Measurements from ENCODE around the gene KLF7.

Gene KLF7

DNA sequence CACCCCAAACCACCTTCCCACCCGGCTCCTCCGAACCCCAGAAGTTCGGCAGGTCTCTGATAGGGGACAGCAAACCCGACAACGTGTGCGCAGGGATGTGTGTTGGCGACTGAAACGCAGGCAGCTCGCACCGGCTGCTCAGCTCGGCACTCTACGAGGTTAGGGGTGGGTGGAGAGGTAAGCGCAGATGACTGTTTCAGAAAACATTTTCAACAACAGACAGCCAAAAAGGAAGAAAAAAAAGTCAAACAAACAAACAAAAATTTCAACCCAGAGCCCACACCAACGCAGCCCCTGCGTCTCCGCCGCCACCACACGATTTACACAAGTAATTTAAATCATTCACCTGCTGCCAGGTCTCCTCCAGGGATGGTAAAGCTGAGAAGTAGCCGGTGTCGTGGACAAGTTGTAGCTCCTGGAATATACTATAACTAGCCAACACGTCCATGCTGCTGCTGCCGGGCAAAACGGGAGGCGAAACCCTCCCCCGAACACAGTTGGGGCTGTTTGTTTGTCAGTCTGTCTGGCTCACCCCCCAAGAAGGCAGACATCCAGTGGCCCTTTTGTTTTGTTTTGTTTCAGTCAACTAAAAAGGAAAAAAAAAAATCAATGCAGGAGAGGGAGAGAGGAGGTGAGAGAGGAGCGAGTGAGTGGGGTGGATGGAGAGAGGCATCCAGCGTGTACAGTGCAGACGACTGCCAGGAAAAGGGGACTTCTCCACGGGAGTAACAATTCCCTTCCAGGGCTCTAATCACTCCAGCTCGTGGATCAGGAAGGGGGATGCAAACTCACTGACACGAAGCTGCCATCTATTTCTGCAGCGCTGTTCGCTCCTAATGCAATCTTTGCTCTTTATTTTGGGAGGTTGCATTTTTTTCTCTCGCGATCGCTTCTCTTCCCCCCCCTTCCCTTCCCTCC is at the start of gene KLF7:
Gene KLF7, minus strand, starts transcription at position 828 of the 918 bp plus-strand sequence. Its CDS starts 380 bp downstream, at position 448.
- no peak for DNase-seq (ENCODE audit: low read depth)

DNA sequence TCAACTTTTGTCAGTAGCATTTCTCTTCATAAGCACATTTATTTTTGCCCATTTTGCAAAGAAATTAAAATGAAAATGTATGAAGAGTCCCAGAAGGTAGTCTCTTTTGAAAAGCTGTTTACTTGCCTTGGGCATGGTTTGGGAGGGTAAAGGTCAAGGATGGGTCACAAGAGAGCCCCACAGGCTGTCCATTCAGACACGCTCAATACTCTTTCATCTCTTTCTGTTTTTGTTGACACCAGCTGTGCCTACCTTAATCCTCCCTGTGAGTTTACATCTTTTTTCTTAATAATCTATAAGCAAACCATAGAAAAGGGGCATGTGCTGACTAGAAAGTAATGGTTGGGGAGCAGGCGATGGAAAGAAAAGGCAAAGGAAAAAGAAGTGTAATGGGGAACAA is 49.6 kb upstream of the KLF7 start:
- DNase-seq (ENCODE audit: low read depth) = no peak

DNA sequence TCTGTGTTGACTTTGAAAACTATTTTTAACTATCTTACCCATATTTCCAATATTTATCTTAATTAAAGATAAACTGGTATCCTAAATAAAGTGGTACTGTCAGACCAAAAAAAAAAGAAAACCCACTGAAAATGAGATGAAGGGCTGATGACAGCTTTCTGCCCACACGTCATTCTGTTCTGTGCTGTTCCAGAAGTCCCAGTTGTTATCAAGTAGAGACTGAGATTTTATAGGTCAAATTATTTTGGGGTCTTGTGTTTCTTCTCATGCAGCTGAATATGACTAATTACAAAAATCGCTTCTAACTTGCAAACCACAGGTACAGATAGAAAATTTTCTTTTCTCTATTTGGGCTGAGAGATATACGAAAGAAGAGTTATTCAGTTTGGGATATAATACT is 48.7 kb upstream of the KLF7 start:
- DNase-seq (ENCODE audit: low read depth) = no peak

DNA sequence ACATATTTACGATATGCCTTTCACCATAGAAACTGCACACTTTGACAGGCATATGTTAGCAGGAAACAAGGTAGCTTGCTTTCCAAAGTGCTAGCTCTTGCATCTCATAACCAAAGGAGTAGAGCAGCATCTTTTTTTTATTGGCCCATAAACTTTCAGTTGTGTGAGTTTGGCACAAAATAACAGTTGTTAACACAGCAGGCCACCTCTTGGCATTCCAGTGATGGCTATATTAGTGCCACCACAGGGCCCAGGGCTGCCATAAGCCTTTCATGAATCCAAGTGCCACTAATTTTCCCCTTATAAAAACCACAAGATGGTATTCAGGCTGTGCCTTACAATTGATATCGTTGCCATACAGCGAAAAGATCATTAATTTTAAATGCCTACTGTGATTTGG is 40.3 kb upstream of the KLF7 start:
- no peak for DNase-seq (ENCODE audit: low read depth)

DNA sequence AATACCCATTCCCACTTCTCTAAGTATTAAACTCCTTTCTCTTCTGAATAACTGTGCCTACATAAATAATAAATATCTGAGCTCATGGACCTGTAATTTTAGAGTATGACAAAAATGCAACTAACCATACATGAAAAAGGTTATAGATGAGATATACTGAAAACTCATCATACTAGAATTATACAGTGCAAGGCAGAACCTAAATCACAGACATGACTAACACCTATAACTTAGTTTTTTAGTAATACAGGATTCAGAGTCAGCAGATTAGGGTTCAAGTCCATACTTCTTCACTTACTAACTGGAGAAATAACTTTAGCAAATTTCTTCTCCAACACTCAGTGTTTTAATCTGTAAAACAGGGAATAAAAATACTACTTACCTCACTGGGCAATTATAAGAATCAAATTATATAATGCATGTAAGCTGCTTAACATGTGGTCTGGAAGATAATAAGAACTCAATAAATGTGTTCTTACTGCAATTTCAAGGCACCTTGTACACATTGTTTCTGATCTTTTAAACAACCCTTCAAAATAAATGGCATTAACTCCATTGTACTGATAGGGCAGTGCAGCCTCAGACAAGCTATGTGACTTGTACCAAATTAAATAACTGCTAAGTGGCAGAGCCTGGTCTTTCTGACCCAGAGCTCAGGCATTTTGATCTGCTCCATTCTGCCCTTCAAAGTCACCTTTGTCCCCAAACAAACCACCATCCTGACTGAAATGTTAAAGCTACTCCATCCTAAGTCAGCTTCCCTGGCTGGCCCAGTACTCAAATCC is 39.6 kb upstream of the KLF7 start:
- DNase-seq (ENCODE audit: low read depth) = no peak

DNA sequence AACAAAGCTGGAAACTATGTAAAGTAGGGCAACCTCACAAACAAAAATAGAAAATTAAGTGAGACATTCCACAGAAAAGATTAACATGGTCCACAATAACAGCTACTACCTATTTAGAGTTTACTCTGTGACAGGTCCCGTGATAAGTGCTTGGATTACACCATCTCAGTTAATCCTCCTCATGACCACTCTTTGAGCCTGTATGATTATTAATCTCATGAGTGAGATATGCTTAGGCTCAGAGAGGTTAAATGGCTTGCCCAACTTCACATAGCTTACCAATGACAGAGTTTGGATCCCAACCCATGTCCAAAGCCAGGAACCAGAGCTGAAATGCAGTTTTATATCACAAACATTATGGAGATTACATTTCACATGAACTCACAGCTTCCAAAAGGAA is 37.3 kb upstream of the KLF7 start:
- DNase-seq (ENCODE audit: low read depth) = no peak

DNA sequence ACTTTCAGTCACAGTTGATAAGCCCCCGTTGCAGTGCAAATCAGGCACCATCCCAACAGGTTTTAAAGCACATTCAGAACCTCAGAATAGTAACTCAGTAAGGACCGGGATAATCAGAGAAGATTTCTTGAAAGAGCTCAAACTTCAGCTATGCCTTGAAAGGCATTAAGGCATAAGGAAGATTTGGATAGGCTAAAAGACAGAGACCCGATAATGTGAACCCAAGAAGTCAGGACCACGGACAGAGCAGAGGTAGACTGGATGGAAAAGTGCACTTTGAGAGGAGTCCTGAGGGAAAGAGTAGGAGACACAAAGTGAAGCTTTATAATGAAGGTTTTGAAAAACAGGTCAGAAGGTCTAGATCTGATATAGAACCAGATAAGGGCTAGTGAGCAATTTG is 36.9 kb upstream of the KLF7 start:
- DNase-seq (ENCODE audit: low read depth) = no peak

DNA sequence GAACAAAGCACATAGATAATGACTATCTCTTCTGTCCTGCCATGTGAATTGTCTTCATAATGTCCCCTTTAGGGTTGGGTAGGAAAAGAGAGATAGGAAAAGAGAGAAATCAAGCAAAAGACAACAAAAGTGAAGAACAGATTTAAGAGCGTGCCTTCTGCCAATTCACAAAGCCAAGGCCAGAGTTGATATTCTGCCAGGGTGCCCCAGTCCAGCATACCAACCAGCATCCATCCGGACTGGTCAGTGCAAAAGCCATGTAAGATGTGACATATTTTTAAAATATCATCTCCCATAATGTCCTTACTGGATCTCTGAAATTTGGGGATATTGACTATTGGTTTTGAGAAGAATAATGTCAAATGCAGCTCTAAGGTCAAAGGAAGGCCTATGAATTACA is 35.7 kb upstream of the KLF7 start:
- no peak for DNase-seq (ENCODE audit: low read depth)

DNA sequence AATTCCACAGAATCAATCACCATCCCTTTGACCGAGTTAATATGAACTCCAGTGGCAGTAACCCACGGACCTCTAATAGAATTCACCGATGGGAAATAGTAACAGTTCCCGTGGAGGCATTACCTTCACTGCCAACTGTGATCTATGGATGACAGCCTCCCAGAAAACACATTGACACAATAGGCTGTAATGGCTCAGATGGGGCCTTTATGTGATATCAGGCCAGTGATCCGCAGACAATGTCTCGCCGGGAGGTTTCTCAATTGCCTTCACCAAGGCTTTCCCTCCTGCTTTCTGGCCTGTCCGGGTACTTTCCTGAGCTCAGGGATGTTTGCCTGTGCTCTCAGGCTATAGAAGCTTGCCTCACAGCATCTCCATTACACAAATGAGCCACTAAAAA is 34.4 kb upstream of the KLF7 start:
- DNase-seq (ENCODE audit: low read depth) = no peak

DNA sequence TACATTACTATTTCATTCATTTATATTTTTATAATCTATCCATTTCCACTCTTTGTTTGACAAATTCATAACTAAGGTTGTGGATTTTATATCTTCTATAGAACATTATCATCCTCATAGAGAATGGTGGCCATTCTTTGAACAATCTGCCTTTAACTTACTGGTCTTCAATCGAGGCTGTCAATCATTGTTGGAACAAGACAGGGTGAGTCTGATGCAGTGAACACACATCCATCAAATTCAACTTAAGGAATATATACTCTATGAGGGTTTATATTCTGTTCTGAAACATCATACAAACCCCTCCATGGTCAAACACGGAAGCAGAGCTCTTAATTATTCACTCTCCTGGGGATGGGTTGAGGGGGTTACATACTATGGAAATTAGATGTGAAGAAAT is 28.3 kb upstream of the KLF7 start:
- no peak for DNase-seq (ENCODE audit: low read depth)

DNA sequence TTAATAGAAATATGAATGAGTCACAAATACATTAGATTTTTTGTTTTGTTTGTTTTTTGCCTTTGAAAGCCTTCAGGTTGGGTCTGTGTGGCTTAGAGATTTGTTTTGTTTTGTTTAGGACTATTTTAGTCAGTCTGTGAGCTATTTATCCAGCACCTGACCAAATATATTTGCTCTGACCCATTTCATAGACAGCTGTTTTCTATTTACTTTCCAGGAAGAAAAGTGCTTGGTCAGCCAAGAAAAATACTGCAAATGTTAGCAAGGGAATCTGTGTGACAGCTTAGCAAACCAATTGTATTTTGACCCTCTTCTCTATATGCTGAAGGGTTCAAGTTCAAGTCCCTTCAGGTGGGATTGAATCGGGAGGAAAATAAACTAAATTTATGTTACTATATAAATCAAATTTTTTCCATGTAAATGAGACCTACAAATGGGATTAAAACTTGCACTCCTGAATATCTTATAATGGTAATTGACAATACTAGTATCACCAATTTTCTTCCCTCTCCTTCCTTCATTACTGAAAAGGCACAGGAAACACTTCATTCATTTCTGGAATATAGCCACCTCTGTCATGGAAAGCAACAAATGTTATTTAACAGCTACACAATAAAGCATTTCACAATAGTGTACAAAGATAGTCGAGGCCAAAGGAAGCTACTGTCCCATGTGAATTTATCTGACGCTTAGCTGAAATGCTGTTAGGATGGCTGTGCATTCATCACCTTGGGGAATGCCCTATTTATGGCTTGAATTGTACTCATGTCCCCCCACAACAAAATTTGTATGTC is 23.1 kb upstream of the KLF7 start:
- no peak for DNase-seq (ENCODE audit: low read depth)

DNA sequence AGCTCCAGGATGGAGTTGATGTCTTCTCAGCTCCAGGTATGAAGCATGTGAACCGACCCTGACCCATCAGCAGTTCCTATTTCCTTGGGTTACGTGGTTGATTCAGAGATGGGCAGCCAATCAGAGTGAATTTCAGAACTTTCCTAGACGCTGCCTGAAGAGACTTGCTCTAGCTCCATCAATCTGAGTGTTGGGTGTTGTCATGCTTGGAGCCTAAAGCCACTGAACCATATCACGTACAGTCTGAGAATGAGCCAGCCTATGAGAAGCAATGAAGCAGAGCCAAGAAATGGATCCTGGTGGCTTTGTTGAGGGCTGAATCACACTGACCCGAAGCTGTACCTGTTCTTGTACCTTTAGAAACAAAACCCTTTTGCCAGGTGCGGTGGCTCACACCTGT is 19.6 kb upstream of the KLF7 start:
- no peak for DNase-seq (ENCODE audit: low read depth)

DNA sequence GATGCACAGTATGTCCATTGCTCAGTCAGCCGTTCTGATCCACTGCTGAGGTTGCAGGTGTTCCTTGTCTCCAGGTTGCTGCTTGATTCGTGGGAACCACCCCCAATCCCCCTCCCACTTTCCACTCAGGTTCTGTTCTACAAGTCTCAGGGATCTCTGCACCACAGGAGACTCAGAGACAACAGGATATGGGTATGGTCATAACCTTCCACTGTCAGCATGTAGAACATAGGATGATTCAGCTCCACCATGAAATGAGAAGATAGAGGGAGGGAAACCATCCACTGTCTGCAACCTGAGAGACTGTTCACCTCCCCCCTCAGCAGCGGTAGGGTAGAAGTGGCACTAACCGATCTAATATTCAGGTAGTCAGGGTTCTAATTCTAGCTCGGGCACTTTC is 19.0 kb upstream of the KLF7 start:
- no peak for DNase-seq (ENCODE audit: low read depth)

DNA sequence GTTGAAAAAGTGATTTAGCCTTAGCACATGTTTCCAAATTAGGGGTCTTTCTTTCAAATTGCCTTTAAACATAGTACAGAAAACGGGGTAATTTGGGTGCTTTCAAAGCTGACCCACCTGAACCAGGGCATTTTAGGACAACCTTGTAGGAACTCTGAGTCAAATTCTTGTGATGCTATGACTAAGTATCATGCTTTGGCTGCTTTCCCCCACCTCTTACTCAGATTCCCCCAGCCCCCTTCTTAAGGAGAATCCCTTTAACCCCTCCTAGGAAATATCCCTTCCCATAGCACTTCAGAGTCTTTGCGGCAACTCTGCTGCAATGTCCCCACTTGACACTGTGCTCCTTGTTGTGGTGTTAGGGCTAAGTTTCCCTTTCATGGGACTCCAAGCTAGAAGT is 18.6 kb upstream of the KLF7 start:
- peak; percentile 65 for DNase-seq (ENCODE audit: low read depth)

DNA sequence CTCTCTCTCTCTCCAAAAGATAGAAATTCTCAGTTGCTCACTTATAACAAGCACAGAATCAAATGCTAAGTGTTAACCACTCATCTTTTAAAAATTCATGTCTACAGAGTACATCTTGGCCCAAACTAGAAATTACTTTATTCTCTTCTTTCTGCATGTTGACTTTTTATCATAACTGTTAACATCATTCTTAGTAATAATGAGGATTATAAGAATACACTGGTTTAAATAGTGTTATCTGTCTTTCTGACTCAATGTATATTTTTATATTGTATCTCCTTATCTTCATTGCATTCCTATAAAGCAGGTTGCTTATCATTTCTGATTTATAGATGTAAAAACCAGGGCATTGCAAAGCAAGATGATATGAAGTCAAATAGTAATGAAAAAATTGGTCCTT is 17.8 kb upstream of the KLF7 start:
- DNase-seq (ENCODE audit: low read depth) = no peak

DNA sequence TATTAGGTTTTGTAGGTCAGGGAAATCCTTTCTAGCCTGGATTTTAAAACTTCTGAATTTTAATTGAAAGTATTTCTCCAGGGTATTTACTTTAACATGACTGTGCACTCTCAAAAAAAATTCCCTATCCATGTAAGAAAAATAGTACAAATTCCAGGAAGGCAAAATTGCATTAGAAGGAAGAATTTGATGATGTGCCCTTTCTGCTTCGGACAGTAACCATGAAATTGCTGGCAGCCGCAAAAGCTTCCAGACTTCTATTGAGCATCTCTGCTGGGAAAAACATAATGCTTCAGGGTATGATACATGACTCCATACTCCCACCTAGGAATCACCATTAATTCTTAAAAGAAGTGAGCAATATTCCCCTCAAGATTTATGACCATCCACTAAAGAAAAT is 17.2 kb upstream of the KLF7 start:
- DNase-seq (ENCODE audit: low read depth) = peak; percentile 51

DNA sequence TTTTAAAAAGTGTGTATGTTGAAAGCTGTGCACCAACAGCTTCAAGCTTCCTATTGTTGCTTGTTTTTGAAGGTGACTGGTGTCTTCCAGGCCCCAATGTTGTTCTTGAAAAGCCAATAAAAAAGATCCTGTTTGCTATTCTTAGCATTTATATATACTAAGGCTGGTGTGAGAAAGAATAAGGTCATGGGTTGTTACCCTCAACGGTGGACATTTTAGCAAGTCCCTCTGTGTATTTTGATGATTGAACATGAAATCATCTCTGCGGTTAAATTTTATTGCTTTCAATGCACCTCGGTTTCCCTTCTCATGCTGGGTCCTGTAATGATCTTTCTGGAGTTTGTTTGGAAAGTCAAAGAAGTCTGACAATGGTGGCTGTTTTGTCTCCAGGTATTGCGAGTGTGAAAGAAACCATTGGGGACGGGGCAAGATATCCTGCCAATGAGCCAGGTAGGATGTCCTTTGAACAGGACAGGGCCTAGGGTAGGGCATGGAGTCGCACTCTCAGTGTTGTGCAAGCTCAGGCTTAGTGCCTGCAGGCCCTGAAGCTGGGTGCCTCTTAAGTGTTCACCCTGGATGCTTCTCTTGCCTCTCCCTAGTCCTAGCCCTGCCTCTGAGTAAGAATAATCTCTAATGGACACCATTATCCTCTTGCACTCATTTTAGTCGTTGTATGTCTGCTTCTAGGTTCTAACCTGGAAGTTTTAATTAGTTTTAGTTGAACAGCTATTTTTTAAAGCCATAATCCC is 16.0 kb upstream of the KLF7 start:
- DNase-seq (ENCODE audit: low read depth) = no peak

DNA sequence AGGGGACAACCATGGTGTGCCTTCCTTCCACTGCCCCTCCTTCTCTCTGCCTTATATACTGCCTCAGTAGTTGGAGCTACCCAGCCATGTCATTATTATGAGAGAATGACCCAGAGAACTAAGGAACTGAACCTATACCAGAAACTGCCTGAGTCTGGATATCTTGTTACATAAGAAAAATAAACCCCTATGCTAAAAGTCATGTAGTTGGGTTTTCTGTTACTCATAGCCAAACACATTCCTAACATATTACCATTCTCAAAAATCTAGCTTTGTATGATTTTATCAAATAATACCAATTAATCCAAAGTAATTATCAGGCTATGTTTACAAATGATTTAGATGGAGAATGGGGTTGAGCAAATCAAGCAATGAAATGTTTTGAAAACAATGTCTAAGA is 15.0 kb upstream of the KLF7 start:
- peak; percentile 40 for DNase-seq (ENCODE audit: low read depth)

DNA sequence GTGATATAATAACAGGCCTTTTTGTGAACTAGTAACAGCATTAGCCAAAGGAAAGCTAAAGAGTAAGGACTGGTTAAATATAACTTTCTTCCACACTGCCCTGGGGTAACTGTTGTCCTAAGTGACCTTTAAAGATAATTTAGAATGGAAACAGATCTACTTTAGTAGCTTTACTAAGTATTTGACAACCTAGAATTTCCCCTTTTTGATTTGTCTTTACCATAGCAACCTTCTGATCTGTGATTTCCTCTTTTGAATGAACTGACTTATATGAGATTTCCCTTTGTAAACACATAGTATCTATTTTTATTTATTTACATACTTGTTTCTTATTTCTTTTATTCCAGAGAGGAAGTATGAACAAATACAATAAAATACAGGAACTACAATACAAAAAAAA is 10.5 kb upstream of the KLF7 start:
- no peak for DNase-seq (ENCODE audit: low read depth)

DNA sequence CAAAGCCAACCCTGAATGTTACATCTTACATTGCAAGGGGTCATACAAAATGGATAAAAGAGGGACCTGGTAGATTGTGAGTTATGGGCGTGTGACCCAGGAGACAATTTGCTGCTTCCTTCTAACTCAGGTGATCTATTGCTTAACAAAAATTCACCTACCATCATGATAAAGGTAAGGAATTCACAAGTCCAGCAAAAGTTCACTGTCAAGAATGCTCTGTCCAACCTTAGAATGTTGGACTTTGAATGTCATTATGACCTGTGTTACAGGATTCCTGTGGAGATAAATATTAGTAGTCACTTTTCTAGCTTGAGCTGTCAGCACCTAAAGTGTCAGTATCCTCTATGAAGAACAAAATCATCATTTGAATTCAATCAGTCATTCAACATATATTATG is 7.9 kb upstream of the KLF7 start:
- DNase-seq (ENCODE audit: low read depth) = no peak

DNA sequence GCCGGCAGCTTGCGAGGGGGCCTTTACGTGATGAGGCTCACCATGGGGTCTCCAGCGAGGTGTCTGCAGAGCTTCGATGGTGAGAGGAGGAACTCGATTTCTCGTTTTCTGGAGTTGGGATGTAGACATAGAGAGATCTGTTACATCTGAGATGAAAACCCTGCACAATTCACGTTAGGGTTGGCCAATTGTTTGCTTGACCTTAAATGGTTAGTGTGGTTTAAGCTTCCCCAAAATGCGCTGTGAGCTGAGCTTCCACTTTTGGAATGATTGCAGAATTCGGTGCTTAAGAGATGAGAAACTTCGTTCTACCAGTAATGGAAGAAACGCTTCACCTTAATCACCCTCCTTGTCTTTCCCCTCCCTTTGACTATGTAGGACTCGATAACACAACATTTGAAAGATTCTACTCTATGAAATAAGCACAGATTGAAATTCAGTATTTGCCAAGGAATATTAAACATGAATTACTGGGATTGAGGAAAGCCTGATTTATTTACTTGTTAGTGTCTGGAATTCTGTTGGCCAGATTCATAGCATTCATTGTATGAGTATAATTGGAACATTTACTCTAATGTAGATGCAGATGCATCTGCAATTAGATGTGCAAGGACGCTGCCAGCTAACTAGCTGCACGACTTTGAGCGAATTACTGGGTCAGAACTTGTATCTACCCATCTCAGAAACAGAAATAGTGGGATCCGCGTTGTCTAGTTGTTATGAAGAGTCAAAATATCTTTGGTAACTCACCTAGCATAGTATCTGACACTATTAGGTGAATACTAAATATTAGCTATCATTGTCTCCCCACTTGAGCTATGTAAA is 1.6 kb upstream of the KLF7 start:
- DNase-seq (ENCODE audit: low read depth) = peak; percentile 72
